H1 (cell line): ENCODE measurements around the gene OR56A1. TPM values are rescaled to one million over a fixed set of nuclear protein-coding genes. Genes with fewer than 3 reads are reported as not detected.

ENCODE experiments used
- CTCF ChIA-PET: fragments of 300-600 bp; sonication (Branson Sonifier 250); formaldehyde crosslinking; loops from one replicate; lab custom pipeline; 2021; ENCODE audit not compliant: partially characterized antibody; lab: Charles Lee
- POLR2A ChIA-PET: fragments of 300-600 bp; sonication (Branson Sonifier 250); formaldehyde crosslinking; loops from one replicate; lab custom pipeline; 2021; ENCODE audit warnings: inconsistent platforms; ENCODE audit not compliant: partially characterized antibody; lab: Charles Lee
- DNase-seq, 2 experiments: peaks; one replicate each; pipeline versions ENCODE4 v3.0.0 to v3.0.0-alpha.2; 2010 to 2022; ENCODE audit warnings: low spot score in 2 of 2, low read depth in 1 of 2, mixed read lengths in 1 of 2
- FAIRE-seq: peaks from 2 replicates; lab custom pipeline; 2011; peaks lifted over from hg19 to GRCh38; lab: Jason Lieb, UNC
- H2AFZ ChIP-seq: 2 replicates; pipeline ENCODE4 v1.8.1; 2012; ENCODE audit warnings: low read length, inconsistent platforms
- H2AK5ac ChIP-seq: 2 replicates; pipeline ENCODE4 v1.6.1; 2013; ENCODE audit warnings: low read depth, low read length
- H2BK120ac ChIP-seq: replicated peaks from 2 replicates; pipeline ENCODE3; 2013; ENCODE audit warnings: low read depth, low read length, inconsistent platforms
- H2BK12ac ChIP-seq: 2 replicates; pipeline ENCODE4 v1.6.1; 2013; ENCODE audit warnings: low read depth, low read length
- H2BK15ac ChIP-seq: 2 replicates; pipeline ENCODE4 v1.6.1; 2013; ENCODE audit warnings: low read length
- H2BK20ac ChIP-seq: 2 replicates; pipeline ENCODE4 v1.6.1; 2013; ENCODE audit warnings: low read length
- H2BK5ac ChIP-seq: 2 replicates; pipeline ENCODE4 v1.6.1; 2013; ENCODE audit warnings: low read depth, low read length
- H3K14ac ChIP-seq: 2 replicates; pipeline ENCODE4 v1.6.1; 2013; ENCODE audit warnings: inconsistent platforms; ENCODE audit not compliant: insufficient read length
- H3K18ac ChIP-seq: 2 replicates; pipeline ENCODE4 v1.6.1; 2013; ENCODE audit warnings: low read length; ENCODE audit errors: extremely low read depth
- H3K23ac ChIP-seq: 2 replicates; pipeline ENCODE4 v1.6.1; 2013; ENCODE audit warnings: inconsistent platforms; ENCODE audit not compliant: insufficient read length
- H3K23me2 ChIP-seq: 2 replicates; pipeline ENCODE4 v1.6.1; 2013; ENCODE audit warnings: low read depth, low read length
- H3K27ac ChIP-seq: 2 replicates; pipeline ENCODE4 v1.6.1; 2011; ENCODE audit warnings: low read depth, low read length, inconsistent platforms
- H3K27me3 ChIP-seq, 4 experiments: replicated peaks in 1 of 4; 1 replicate in 1 of 4; 2 replicates in 3 of 4; pipeline versions ENCODE4 v1.6.1 to v1.8.1; 2011 to 2013; ENCODE audit warnings: low read length in 3 of 4, mild to moderate bottlenecking in 3 of 4, inconsistent platforms in 2 of 4, mixed read lengths in 2 of 4, moderate library complexity in 1 of 4; ENCODE audit not compliant: control insufficient read depth in 3 of 4, insufficient read depth in 3 of 4; ENCODE audit errors: extremely low read depth in 1 of 4
- H3K36me3 ChIP-seq, 4 experiments: 2 replicates each; pipeline versions ENCODE4 v1.6.1 to v1.8.1; 2011 to 2013; ENCODE audit warnings: mild to moderate bottlenecking in 4 of 4, low read length in 3 of 4, moderate library complexity in 2 of 4, control low read depth in 1 of 4, inconsistent platforms in 1 of 4; ENCODE audit not compliant: insufficient read depth in 4 of 4, control insufficient read depth in 2 of 4
- H3K4ac ChIP-seq: replicated peaks from 2 replicates; pipeline ENCODE3; 2013; ENCODE audit warnings: low read length, low read depth, mixed read lengths, inconsistent platforms; ENCODE audit not compliant: insufficient read length
- H3K4me1 ChIP-seq, 4 experiments: replicated peaks in 1 of 4; 1 replicate in 1 of 4; 2 replicates in 3 of 4; pipeline versions ENCODE4 v1.6.1 to v1.8.1; 2011 to 2013; ENCODE audit warnings: low read length in 3 of 4, inconsistent platforms in 2 of 4, mixed read lengths in 1 of 4; ENCODE audit not compliant: insufficient read depth in 4 of 4, control insufficient read depth in 3 of 4
- H3K4me2 ChIP-seq, 2 experiments: 2 replicates each; pipeline versions ENCODE4 v1.6.1 to v1.8.1; 2011 to 2013; ENCODE audit warnings: low read depth in 2 of 2, low read length in 2 of 2, control low read depth in 1 of 2, inconsistent platforms in 1 of 2, mild to moderate bottlenecking in 1 of 2; ENCODE audit not compliant: insufficient read depth in 1 of 2
- H3K4me3 ChIP-seq, 4 experiments: fragments of 200-600, 300-600 bp in 1 of 4; sonication (generic), shearing (Covaris generic), sonication (Bioruptor Twin) in 1 of 4; 2 replicates each; pipeline versions ENCODE4 v1.5.1 to v1.8.1; 2011 to 2016; ENCODE audit warnings: low read length in 4 of 4, low read depth in 3 of 4, control low read depth in 2 of 4, inconsistent platforms in 2 of 4, mild to moderate bottlenecking in 2 of 4, mixed read lengths in 1 of 4, moderate library complexity in 1 of 4; ENCODE audit not compliant: insufficient read depth in 2 of 4; ENCODE audit errors: extremely low read depth in 1 of 4
- H3K56ac ChIP-seq: replicated peaks from 2 replicates; pipeline ENCODE3; 2013; ENCODE audit warnings: low read depth, mild to moderate bottlenecking, mixed read lengths, low read length, inconsistent platforms; ENCODE audit not compliant: insufficient read length
- H3K79me1 ChIP-seq: 2 replicates; pipeline ENCODE4 v1.6.1; 2013; ENCODE audit warnings: low read depth, low read length, control low read depth
- H3K79me2 ChIP-seq, 2 experiments: 2 replicates each; pipeline versions ENCODE4 v1.6.1 to v1.8.1; 2012 to 2013; ENCODE audit warnings: low read length in 2 of 2, mild to moderate bottlenecking in 2 of 2, inconsistent platforms in 1 of 2; ENCODE audit not compliant: insufficient read depth in 2 of 2, control insufficient read depth in 1 of 2
- H3K9ac ChIP-seq, 4 experiments: replicated peaks in 1 of 4; 1 replicate in 1 of 4; 2 replicates in 3 of 4; pipeline versions ENCODE4 v1.6.1 to v1.8.1; 2011 to 2013; ENCODE audit warnings: low read depth in 3 of 4, low read length in 3 of 4, control low read depth in 2 of 4, mild to moderate bottlenecking in 2 of 4, moderate library complexity in 2 of 4, inconsistent platforms in 1 of 4; ENCODE audit errors: extremely low read depth in 1 of 4
- H3K9me3 ChIP-seq, 2 experiments: 2 replicates each; pipeline versions ENCODE4 v1.6.1 to v1.8.1; 2012 to 2013; ENCODE audit warnings: mild to moderate bottlenecking in 2 of 2, moderate library complexity in 2 of 2, control low read depth in 1 of 2, inconsistent platforms in 1 of 2, low read depth in 1 of 2, low read length in 1 of 2, mixed read lengths in 1 of 2; ENCODE audit not compliant: insufficient read depth in 2 of 2
- H4K20me1 ChIP-seq, 2 experiments: replicated peaks in 1 of 2; 2 replicates each; pipeline versions ENCODE3 to v1.8.1; 2011 to 2013; ENCODE audit warnings: inconsistent platforms in 2 of 2, low read length in 2 of 2, mild to moderate bottlenecking in 1 of 2; ENCODE audit not compliant: insufficient read depth in 2 of 2, control insufficient read depth in 1 of 2
- H4K5ac ChIP-seq: 2 replicates; pipeline ENCODE4 v1.6.1; 2013; ENCODE audit warnings: low read length, low read depth, mixed read lengths, inconsistent platforms; ENCODE audit not compliant: insufficient read length
- H4K8ac ChIP-seq: 2 replicates; pipeline ENCODE4 v1.8.0; 2013; ENCODE audit warnings: mild to moderate bottlenecking, moderate library complexity, low read length, inconsistent platforms; ENCODE audit not compliant: insufficient read depth; ENCODE audit errors: extremely low read depth
- H4K91ac ChIP-seq: replicated peaks from 2 replicates; pipeline ENCODE3; 2013; ENCODE audit warnings: low read length, mixed read lengths, inconsistent platforms; ENCODE audit not compliant: insufficient read length
- CHD2 ChIP-seq: IDR thresholded peaks from 2 replicates; pipeline ENCODE4 v1.6.1; 2012; ENCODE audit warnings: low read length, improper control_type of control experiment
- EP300 ChIP-seq, 2 experiments: IDR thresholded peaks; 1 replicate in 1 of 2; 2 replicates in 1 of 2; pipeline ENCODE4 v1.6.1; 2011 to 2012; ENCODE audit warnings: low read depth in 2 of 2, low read length in 2 of 2, mild to moderate bottlenecking in 2 of 2, borderline replicate concordance in 1 of 2, inconsistent platforms in 1 of 2, moderate library complexity in 1 of 2
- HDAC2 ChIP-seq, 2 experiments: fragments of 300-600 bp in 1 of 2; sonication (generic) in 1 of 2; IDR thresholded peaks; 2 replicates each; pipeline ENCODE4 v1.6.1; 2011 to 2012; ENCODE audit warnings: low read depth in 2 of 2, low read length in 2 of 2, mild to moderate bottlenecking in 2 of 2, moderate library complexity in 2 of 2, borderline replicate concordance in 1 of 2, inconsistent platforms in 1 of 2
- JUND ChIP-seq: IDR thresholded peaks from 2 replicates; pipeline ENCODE4 v1.6.1; 2011; ENCODE audit warnings: mild to moderate bottlenecking, improper control_type of control experiment, low read length
- KDM4A ChIP-seq: IDR thresholded peaks from one replicate; pipeline ENCODE4 v1.7.1; 2012; ENCODE audit warnings: low read depth, mild to moderate bottlenecking, moderate library complexity, low read length, inconsistent platforms; ENCODE audit not compliant: severe bottlenecking
- SIX5 ChIP-seq: IDR thresholded peaks from 2 replicates; pipeline ENCODE4 v1.6.1; 2011; ENCODE audit warnings: mild to moderate bottlenecking, low read depth, low read length
- SP4 ChIP-seq: IDR thresholded peaks from 2 replicates; pipeline ENCODE4 v1.6.1; 2012; ENCODE audit warnings: low read length, inconsistent platforms
- SUZ12 ChIP-seq: fragments of 200-600 bp; sonication (generic); IDR thresholded peaks from 2 replicates; pipeline ENCODE4 v1.6.1; 2012; ENCODE audit warnings: mild to moderate bottlenecking, inconsistent platforms, low read length, moderate library complexity, mixed read lengths
- TAF7 ChIP-seq: optimal IDR thresholded peaks from 2 replicates; pipeline ENCODE3; 2011; ENCODE audit warnings: low read depth, mild to moderate bottlenecking, inconsistent platforms, low read length, moderate library complexity, borderline replicate concordance
- WGBS, 2 experiments: shearing (Covaris generic) in 1 of 2; methylation state at CpG; one replicate each; pipeline versions ENCODE4 v1.1.6 to v1.1.7; 2013 to 2015; ENCODE audit warnings: low lambda C conversion rate in 2 of 2, mixed read lengths in 2 of 2, inconsistent platforms in 1 of 2, low coverage in 1 of 2, missing lambda C conversion rate in 1 of 2; ENCODE audit not compliant: insufficient replicate concordance in 2 of 2, insufficient coverage in 1 of 2, insufficient read length in 1 of 2; ENCODE audit errors: extremely low coverage in 1 of 2, missing lambda C conversion rate in 1 of 2; 5-methylcytosine and 5-hydroxymethylcytosine counted together
- polyA plus RNA-seq, 7 experiments: library from polyadenylated mRNA; depleted of rRNA in 3 of 7; stranded (reverse) in 5 of 7; unstranded in 2 of 7; fragments of >200 nt in 5 of 7; fragments of 200-250 nt in 2 of 7; gene quantifications; 1 replicate in 5 of 7; 2 replicates in 1 of 7; 4 replicates in 1 of 7; pipeline versions ENCODE4 v1.2.1 to v1.2.3, GENCODE V29; 2011 to 2013; ENCODE audit warnings: missing spikeins in 2 of 7, mixed read lengths in 2 of 7
- total RNA-seq: library from RNA; stranded (reverse); fragmentation: NEBNext Ultra II Directional; extraction: Animal tissue kit (Norgen Biotek cat#: 25700); gene quantifications from 2 replicates; pipeline ENCODE4 v1.2.1, GENCODE V29; 2021

The OR56A1 gene
- total and polyA plus RNA-seq, 2 of the 8 experiments (the other 6 are each of a cell fraction or from before 2014, with no cell fraction given) = 0.02 to 0.09 TPM

- Histone ChIP-seq H3K14ac (no peak overlapping the region), H3K4me3 (no peak overlapping the region), H4K5ac (no peak overlapping the region), H3K79me1 (no peaks in the 10 kb centered on the region), H2BK20ac (no peak overlapping the region), H4K20me1 (no peaks in the 10 kb centered on the region), H4K91ac (no peak overlapping the region), H2BK120ac (no peak overlapping the region), H3K23ac (no peak overlapping the region), H4K8ac (no peak overlapping the region), H3K9ac (no peak overlapping the region), H3K56ac (no peak overlapping the region), H3K4me1 (no peaks in the 10 kb centered on the region), H3K23me2 (no peaks in the 10 kb centered on the region), H3K27me3 (no peaks in the 10 kb centered on the region), H3K79me2 (no peaks in the 10 kb centered on the region), H3K4ac (no peak overlapping the region), H3K9me3 (no peaks in the 10 kb centered on the region; a peak in 1 of 4 replicates), H2AFZ (no peak overlapping the region), H3K27ac (no peak overlapping the region), H2BK12ac (no peak overlapping the region), H2AK5ac (no peak overlapping the region), H3K36me3 (no peaks in the 10 kb centered on the region), H3K18ac (no peak overlapping the region), H3K4me2 (no peak overlapping the region), H2BK15ac (no peak overlapping the region), H2BK5ac (no peak overlapping the region)
- DNase-seq (no peak), FAIRE-seq (no peak)
- CTCF ChIA-PET = interaction anchor here (0.6 to 1.6 kb wide), 6 partner anchors 9 to 273 kb away, joined by 3 to 8 read pairs (median 3); no protein-coding TSS in a partner anchor
- POLR2A ChIA-PET = no interaction called here
- 91% methylated on average over 14 of the region's 14 CpGs; no CpG with 5 or more reads in 1 of the 2 experiments for WGBS, 2 experiments
- TF ChIP-seq HDAC2 (IDR thresholded peaks at IDR 0.05; ENCODE audit: borderline replicate concordance in 1 of 2, low read depth in 2 of 2, low read length in 2 of 2) = no peak
- no peak for TF ChIP-seq SP4
- no peak for TF ChIP-seq JUND
- TF ChIP-seq SUZ12 = no peak
- TF ChIP-seq SIX5 = no peak
- TF ChIP-seq CHD2 = no peak
- TF ChIP-seq EP300 (IDR thresholded peaks at IDR 0.05; ENCODE audit: borderline replicate concordance in 1 of 2, low read depth in 2 of 2, low read length in 2 of 2) = no peak
- no peak for TF ChIP-seq KDM4A
- no peak for TF ChIP-seq TAF7
Observed at GRCh38 chr11:5994791-5995190, 35.8 kb downstream of the OR56A1 start.
